ENCODE measurements around the gene RBM15. TPM values are rescaled to one million over a fixed set of nuclear protein-coding genes. Genes with fewer than 3 reads are reported as not detected.

The RBM15 gene
- total RNA-seq, 1 donor from 2014 or later = 52.6 TPM

GRCh38 chr1:110370827-110371226, 31.6 kb downstream of the RBM15 start:
- Mint-ChIP-seq H3K27me3 (ENCODE audit: low read depth) (no peaks in the 10 kb centered on the region), H3K36me3 (ENCODE audit: low read depth) (no peaks in the 10 kb centered on the region), H3K9me3 (no peaks in the 10 kb centered on the region), H3K27ac (ENCODE audit: unreplicated experiment) (no peak overlapping the region), H3K4me1 (no peaks in the 10 kb centered on the region), H3K4me3 (no peak overlapping the region)
- no peak for TF ChIP-seq CTCF (conservative IDR thresholded peaks at IDR 0.05)
- no peak for DNase-seq (ENCODE audit: low read depth, low spot score)

- DNase-seq (ENCODE audit: low read depth, low spot score) = no peak
- Mint-ChIP-seq H3K4me1 (no peaks in the 10 kb centered on the region), H3K27me3 (ENCODE audit: low read depth) (no peaks in the 10 kb centered on the region), H3K4me3 (no peak overlapping the region), H3K27ac (ENCODE audit: unreplicated experiment) (no peak overlapping the region), H3K36me3 (ENCODE audit: low read depth) (peaks cover 7% of the 10 kb centered on the region), H3K9me3 (no peaks in the 10 kb centered on the region)
- TF ChIP-seq CTCF (conservative IDR thresholded peaks at IDR 0.05) = no peak
These were observed 36.3 kb downstream of the RBM15 start for GRCh38 chr1:110375490-110375889.

GRCh38 chr1:110380672-110381283, 41.6 kb downstream of the RBM15 start:
- H3K9me3 Mint-ChIP-seq = no peaks in the 10 kb centered on the region
- peaks cover 9% of the 10 kb centered on the region for H3K4me1 Mint-ChIP-seq

GRCh38 chr1:110383251-110383990, 44.2 kb downstream of the RBM15 start:
- H3K36me3 Mint-ChIP-seq (ENCODE audit: low read depth) = peaks cover 7% of the 10 kb centered on the region

More at GRCh38 chr1:110380672-110381283, 41.6 kb downstream of the RBM15 start:
- DNase-seq (ENCODE audit: low read depth, low spot score) = no peak
- Mint-ChIP-seq H3K4me3 (no peak overlapping the region), H3K27ac (ENCODE audit: unreplicated experiment) (no peak overlapping the region), H3K36me3 (ENCODE audit: low read depth) (peaks cover 14% of the 10 kb centered on the region), H3K27me3 (ENCODE audit: low read depth) (no peaks in the 10 kb centered on the region)
- TF ChIP-seq CTCF (conservative IDR thresholded peaks at IDR 0.05) = no peak

More at GRCh38 chr1:110383251-110383990, 44.2 kb downstream of the RBM15 start:
- no peak for DNase-seq (ENCODE audit: low read depth, low spot score)
- Mint-ChIP-seq H3K27me3 (ENCODE audit: low read depth) (no peaks in the 10 kb centered on the region), H3K4me1 (peaks cover 11% of the 10 kb centered on the region), H3K9me3 (no peaks in the 10 kb centered on the region), H3K27ac (ENCODE audit: unreplicated experiment) (no peak overlapping the region), H3K4me3 (no peak overlapping the region)
- TF ChIP-seq CTCF (conservative IDR thresholded peaks at IDR 0.05) = no peak

Data from neural crest cell (in vitro differentiated cells).